ENCODE data around the gene GTF2F1. TPM values are rescaled to one million over a fixed set of nuclear protein-coding genes. Genes with fewer than 3 reads are reported as not detected.
"Not testable (repeated sequence)": the region's sequence is repeated elsewhere in the genome, so short reads cannot be mapped to it uniquely, and the experiment has no call there.

GTF2F1 gene
- total RNA-seq, 1 donor from 2014 or later: 72.4 TPM

- no peak overlapping the region for H3K4me3 Mint-ChIP-seq
- H3K9me3 Mint-ChIP-seq: no peaks in the 10 kb centered on the region
- no peaks in the 10 kb centered on the region for H3K4me1 Mint-ChIP-seq (ENCODE audit: unreplicated experiment)
- H3K27ac Mint-ChIP-seq: no peak overlapping the region
- H3K36me3 Mint-ChIP-seq: no peaks in the 10 kb centered on the region
- no peak for DNase-seq (ENCODE audit: extremely low spot score, unreplicated experiment)
- no peaks in the 10 kb centered on the region for H3K27me3 Mint-ChIP-seq
- TF ChIP-seq CTCF (conservative IDR thresholded peaks at IDR 0.05): no peak
These were observed 33.2 kb downstream of the GTF2F1 start for GRCh38 chr19:6359568-6360341.

- DNase-seq (ENCODE audit: extremely low spot score, unreplicated experiment): no peak
- H3K9me3 Mint-ChIP-seq: no peaks in the 10 kb centered on the region
- H3K4me1 Mint-ChIP-seq (ENCODE audit: unreplicated experiment): no peaks in the 10 kb centered on the region
- TF ChIP-seq CTCF (conservative IDR thresholded peaks at IDR 0.05): no peak
- H3K4me3 Mint-ChIP-seq: peak overlapping the region; percentile 67
- no peaks in the 10 kb centered on the region for H3K36me3 Mint-ChIP-seq
- peak overlapping the region; percentile 46 for H3K27ac Mint-ChIP-seq
- H3K27me3 Mint-ChIP-seq: no peaks in the 10 kb centered on the region
These were observed 35.0 kb downstream of the GTF2F1 start for GRCh38 chr19:6358003-6358402.

GRCh38 chr19:6357174-6357573 lies 35.8 kb downstream of the GTF2F1 start:
- Mint-ChIP-seq H3K9me3 (no peaks in the 10 kb centered on the region), H3K4me3 (no peak overlapping the region), H3K27ac (no peak overlapping the region), H3K27me3 (no peaks in the 10 kb centered on the region), H3K36me3 (no peaks in the 10 kb centered on the region), H3K4me1 (ENCODE audit: unreplicated experiment) (no peaks in the 10 kb centered on the region)
- DNase-seq (ENCODE audit: extremely low spot score, unreplicated experiment): no peak
- TF ChIP-seq CTCF (conservative IDR thresholded peaks at IDR 0.05): no peak

GRCh38 chr19:6355321-6356040 lies 37.5 kb downstream of the GTF2F1 start:
- not testable (repeated sequence) for H3K4me1 Mint-ChIP-seq (ENCODE audit: unreplicated experiment)

GRCh38 chr19:6354098-6354674 lies 38.8 kb downstream of the GTF2F1 start:
- Mint-ChIP-seq H3K4me3 (no peak overlapping the region), H3K4me1 (ENCODE audit: unreplicated experiment) (no peaks in the 10 kb centered on the region), H3K9me3 (no peaks in the 10 kb centered on the region), H3K27ac (no peak overlapping the region), H3K36me3 (no peaks in the 10 kb centered on the region), H3K27me3 (no peaks in the 10 kb centered on the region)
- TF ChIP-seq CTCF (conservative IDR thresholded peaks at IDR 0.05): peak; percentile 66
- no peak for DNase-seq (ENCODE audit: extremely low spot score, unreplicated experiment)

More at GRCh38 chr19:6355321-6356040, 37.5 kb downstream of the GTF2F1 start:
- not testable (repeated sequence) for H3K4me3 Mint-ChIP-seq; H3K27ac Mint-ChIP-seq; DNase-seq (ENCODE audit: extremely low spot score, unreplicated experiment); H3K27me3 Mint-ChIP-seq; H3K9me3 Mint-ChIP-seq; H3K36me3 Mint-ChIP-seq
